ENCODE measurements around the gene SCUBE2. TPM values are rescaled to one million over a fixed set of nuclear protein-coding genes. Genes with fewer than 3 reads are reported as not detected.
"Not testable (repeated sequence)": the region's sequence is repeated elsewhere in the genome, so short reads cannot be mapped to it uniquely, and the experiment has no call there.

Gene SCUBE2
- total and polyA plus RNA-seq, 4 donors: 0.14 to 1.4 (median 0.42) TPM; not detected in 1

DNA sequence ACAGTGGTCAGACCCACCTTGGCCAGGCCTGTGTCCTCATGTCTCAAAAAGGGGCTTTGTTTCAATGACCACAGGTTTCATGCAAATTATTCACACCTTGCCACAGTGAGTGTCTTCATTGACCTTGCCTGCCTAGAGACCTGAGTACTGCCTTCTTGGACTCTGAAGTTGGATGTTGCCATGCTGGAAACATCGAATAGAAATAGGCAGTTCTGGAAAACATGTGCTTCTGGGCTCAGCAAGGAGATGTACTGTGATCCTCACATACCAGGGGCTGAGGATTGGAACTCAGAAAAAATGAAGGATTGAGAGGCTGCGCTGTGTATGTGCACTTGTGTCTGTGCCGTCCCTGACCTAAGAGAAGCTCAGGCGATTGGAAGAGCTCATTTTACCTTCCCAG, 78.0 kb downstream of the SCUBE2 start:
- WGBS: 85% methylated on average over 4 of the region's 4 CpGs

GRCh38 chr11:9009538-9009937, 81.9 kb downstream of the SCUBE2 start:
- not testable (repeated sequence) for H3K27me3 ChIP-seq (ENCODE audit: control insufficient read depth in 4 of 4, insufficient read depth in 4 of 4, low read length in 3 of 4); H3K36me3 ChIP-seq (ENCODE audit: control insufficient read depth in 4 of 4, insufficient read depth in 3 of 4, low read depth in 1 of 4, low read length in 3 of 4); DNase-seq (ENCODE audit: low spot score); H3K27ac ChIP-seq (ENCODE audit: low read depth in 1 of 2, low read length in 2 of 2); H3K4me1 ChIP-seq (ENCODE audit: control insufficient read depth in 4 of 4, insufficient read depth in 4 of 4, low read length in 3 of 4); H3K9ac ChIP-seq (ENCODE audit: low read depth in 1 of 2, low read length in 2 of 2); H3K4me3 ChIP-seq (ENCODE audit: low read depth in 1 of 3, low read length in 3 of 3); H3K9me3 ChIP-seq (ENCODE audit: control insufficient read depth in 4 of 4, low read length in 3 of 4)
- 73% methylated on average over 1 of the region's 1 CpG for WGBS

More for the DNA sequence above, 78.0 kb downstream of the SCUBE2 start:
- no peaks in the 10 kb centered on the region for H3K27me3 ChIP-seq (ENCODE audit: control insufficient read depth in 4 of 4, insufficient read depth in 4 of 4, low read length in 3 of 4)
- TF ChIP-seq FOXA1 (IDR thresholded peaks at IDR 0.05) (no peak), RAD21 (IDR thresholded peaks at IDR 0.05) (no peak), JUND (IDR thresholded peaks at IDR 0.05) (no peak), SP1 (IDR thresholded peaks at IDR 0.05) (no peak), GABPA (IDR thresholded peaks at IDR 0.05 in 1 of 2, conservative IDR thresholded peaks at IDR 0.05 in 1 of 2) (no peak), NR2F2 (IDR thresholded peaks at IDR 0.05) (no peak), RXRA (IDR thresholded peaks at IDR 0.05) (no peak), FOXA2 (IDR thresholded peaks at IDR 0.05) (no peak), TAF1 (conservative IDR thresholded peaks at IDR 0.05) (no peak), HNF4A (conservative IDR thresholded peaks at IDR 0.05) (no peak), EGR1 (IDR thresholded peaks at IDR 0.05; ENCODE audit: low read depth in 2 of 2) (no peak), CTCF (IDR thresholded peaks at IDR 0.05; ENCODE audit: low read depth, low read length, missing input control) (no peak), YY1 (IDR thresholded peaks at IDR 0.05) (no peak), MAX (IDR thresholded peaks at IDR 0.05) (no peak), HNF4G (IDR thresholded peaks at IDR 0.05) (no peak)
- TF ChIP-seq, protein P1, sequence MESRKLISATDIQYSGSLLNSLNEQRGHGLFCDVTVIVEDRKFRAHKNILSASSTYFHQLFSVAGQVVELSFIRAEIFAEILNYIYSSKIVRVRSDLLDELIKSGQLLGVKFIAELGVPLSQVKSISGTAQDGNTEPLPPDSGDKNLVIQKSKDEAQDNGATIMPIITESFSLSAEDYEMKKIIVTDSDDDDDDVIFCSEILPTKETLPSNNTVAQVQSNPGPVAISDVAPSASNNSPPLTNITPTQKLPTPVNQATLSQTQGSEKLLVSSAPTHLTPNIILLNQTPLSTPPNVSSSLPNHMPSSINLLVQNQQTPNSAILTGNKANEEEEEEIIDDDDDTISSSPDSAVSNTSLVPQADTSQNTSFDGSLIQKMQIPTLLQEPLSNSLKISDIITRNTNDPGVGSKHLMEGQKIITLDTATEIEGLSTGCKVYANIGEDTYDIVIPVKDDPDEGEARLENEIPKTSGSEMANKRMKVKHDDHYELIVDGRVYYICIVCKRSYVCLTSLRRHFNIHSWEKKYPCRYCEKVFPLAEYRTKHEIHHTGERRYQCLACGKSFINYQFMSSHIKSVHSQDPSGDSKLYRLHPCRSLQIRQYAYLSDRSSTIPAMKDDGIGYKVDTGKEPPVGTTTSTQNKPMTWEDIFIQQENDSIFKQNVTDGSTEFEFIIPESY (IDR thresholded peaks at IDR 0.05): no peak
- TF ChIP-seq, protein P2, sequence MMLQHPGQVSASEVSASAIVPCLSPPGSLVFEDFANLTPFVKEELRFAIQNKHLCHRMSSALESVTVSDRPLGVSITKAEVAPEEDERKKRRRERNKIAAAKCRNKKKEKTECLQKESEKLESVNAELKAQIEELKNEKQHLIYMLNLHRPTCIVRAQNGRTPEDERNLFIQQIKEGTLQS (IDR thresholded peaks at IDR 0.05): no peak
- TF ChIP-seq, protein P3, sequence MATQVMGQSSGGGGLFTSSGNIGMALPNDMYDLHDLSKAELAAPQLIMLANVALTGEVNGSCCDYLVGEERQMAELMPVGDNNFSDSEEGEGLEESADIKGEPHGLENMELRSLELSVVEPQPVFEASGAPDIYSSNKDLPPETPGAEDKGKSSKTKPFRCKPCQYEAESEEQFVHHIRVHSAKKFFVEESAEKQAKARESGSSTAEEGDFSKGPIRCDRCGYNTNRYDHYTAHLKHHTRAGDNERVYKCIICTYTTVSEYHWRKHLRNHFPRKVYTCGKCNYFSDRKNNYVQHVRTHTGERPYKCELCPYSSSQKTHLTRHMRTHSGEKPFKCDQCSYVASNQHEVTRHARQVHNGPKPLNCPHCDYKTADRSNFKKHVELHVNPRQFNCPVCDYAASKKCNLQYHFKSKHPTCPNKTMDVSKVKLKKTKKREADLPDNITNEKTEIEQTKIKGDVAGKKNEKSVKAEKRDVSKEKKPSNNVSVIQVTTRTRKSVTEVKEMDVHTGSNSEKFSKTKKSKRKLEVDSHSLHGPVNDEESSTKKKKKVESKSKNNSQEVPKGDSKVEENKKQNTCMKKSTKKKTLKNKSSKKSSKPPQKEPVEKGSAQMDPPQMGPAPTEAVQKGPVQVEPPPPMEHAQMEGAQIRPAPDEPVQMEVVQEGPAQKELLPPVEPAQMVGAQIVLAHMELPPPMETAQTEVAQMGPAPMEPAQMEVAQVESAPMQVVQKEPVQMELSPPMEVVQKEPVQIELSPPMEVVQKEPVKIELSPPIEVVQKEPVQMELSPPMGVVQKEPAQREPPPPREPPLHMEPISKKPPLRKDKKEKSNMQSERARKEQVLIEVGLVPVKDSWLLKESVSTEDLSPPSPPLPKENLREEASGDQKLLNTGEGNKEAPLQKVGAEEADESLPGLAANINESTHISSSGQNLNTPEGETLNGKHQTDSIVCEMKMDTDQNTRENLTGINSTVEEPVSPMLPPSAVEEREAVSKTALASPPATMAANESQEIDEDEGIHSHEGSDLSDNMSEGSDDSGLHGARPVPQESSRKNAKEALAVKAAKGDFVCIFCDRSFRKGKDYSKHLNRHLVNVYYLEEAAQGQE (IDR thresholded peaks at IDR 0.05): no peak
- no peak for DNase-seq (ENCODE audit: low spot score)
- H3K9ac ChIP-seq (ENCODE audit: low read depth in 1 of 2, low read length in 2 of 2): no peak overlapping the region
- no peaks in the 10 kb centered on the region for H3K36me3 ChIP-seq (ENCODE audit: control insufficient read depth in 4 of 4, insufficient read depth in 3 of 4, low read depth in 1 of 4, low read length in 3 of 4)
- no peak overlapping the region for H3K4me3 ChIP-seq (ENCODE audit: low read depth in 1 of 3, low read length in 3 of 3)
- H3K4me1 ChIP-seq (ENCODE audit: control insufficient read depth in 4 of 4, insufficient read depth in 4 of 4, low read length in 3 of 4): no peaks in the 10 kb centered on the region
- H3K27ac ChIP-seq (ENCODE audit: low read depth in 1 of 2, low read length in 2 of 2): no peak overlapping the region
- H3K9me3 ChIP-seq (ENCODE audit: control insufficient read depth in 4 of 4, low read length in 3 of 4): no peaks in the 10 kb centered on the region
